ENCODE measurements around the gene SLC35F4. TPM values are rescaled to one million over a fixed set of nuclear protein-coding genes. Genes with fewer than 3 reads are reported as not detected.

SLC35F4 gene
- total RNA-seq, 1 experiment from 2014 or later, result not detected

DNA sequence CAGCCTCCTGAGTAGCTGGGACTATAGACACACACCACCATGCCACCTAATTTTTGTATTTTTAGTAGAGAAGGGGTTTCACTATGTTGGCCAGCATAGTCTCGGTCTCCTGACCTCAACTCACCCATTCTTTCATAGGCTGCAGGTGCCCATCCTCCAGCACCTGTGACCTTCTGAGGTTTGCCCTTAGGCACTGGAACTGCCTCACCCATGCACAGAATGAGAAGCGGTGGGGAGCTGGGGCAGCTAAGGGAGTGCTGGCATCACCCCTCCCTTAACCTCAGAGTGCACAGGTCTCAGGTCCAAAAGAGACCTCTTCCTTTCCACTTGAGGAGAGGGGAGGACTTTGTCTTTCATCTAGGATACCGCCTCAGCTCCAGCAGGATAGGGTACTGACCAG, 194.9 kb downstream of the SLC35F4 start:
- Mint-ChIP-seq H3K27ac (no peak overlapping the region), H3K4me1 (peaks cover 9% of the 10 kb centered on the region in 2 experiments), H3K27me3 (ENCODE audit: low read depth) (no peaks in the 10 kb centered on the region; the same call in none of the 2 replicates), H3K9me3 (peaks cover 5 to 7% of the 10 kb centered on the region in 2 experiments; a peak in 4 of 5 replicates), H3K4me3 (no peak overlapping the region), H3K36me3 (ENCODE audit: insufficient read depth in 1 of 3, low read depth in 3 of 3) (0 out of 7 replicates have a peak, but pooled peaks cover 0 to under 1% (median 0%) of the 10 kb centered on the region in 3 experiments)
- H3K23me2 ChIP-seq (ENCODE audit: insufficient read length, low read depth, low read length, poor library complexity, severe bottlenecking), result no peaks in the 10 kb centered on the region
- H2BK5ac ChIP-seq (ENCODE audit: insufficient read length, low read length), result no peak overlapping the region
- H3K4me2 ChIP-seq (ENCODE audit: insufficient read depth, insufficient read length, low read length), result no peak overlapping the region
- no peak overlapping the region for H3K4ac ChIP-seq (ENCODE audit: low read depth, low read length)
- H2BK20ac ChIP-seq (ENCODE audit: low read depth, low read length, poor library complexity, severe bottlenecking), result no peak overlapping the region
- H2BK12ac ChIP-seq (ENCODE audit: insufficient read length, low read depth, low read length), result no peak overlapping the region
- no peak overlapping the region for H3K27ac ChIP-seq (ENCODE audit: insufficient read length, low read depth, low read length)
- H3K56ac ChIP-seq (ENCODE audit: insufficient read length, low read depth, low read length), result no peak overlapping the region
- DNase-seq, result no peak
- no peaks in the 10 kb centered on the region for H4K20me1 ChIP-seq (ENCODE audit: control insufficient read depth, insufficient read depth, insufficient read length)
- no peak for TF ChIP-seq CTCF (conservative IDR thresholded peaks at IDR 0.05)
- no peak overlapping the region for H2BK15ac ChIP-seq (ENCODE audit: low read depth, low read length)
- H3K79me1 ChIP-seq (ENCODE audit: insufficient read depth, low read depth, low read length, poor library complexity, severe bottlenecking), result no peaks in the 10 kb centered on the region
- no peaks in the 10 kb centered on the region for H3K79me2 ChIP-seq (ENCODE audit: insufficient read depth, low read length)
- H3K18ac ChIP-seq (ENCODE audit: insufficient read length, low read depth, low read length), result no peak overlapping the region
- no peak overlapping the region for H4K8ac ChIP-seq (replicated peaks; ENCODE audit: insufficient read length, low read depth, low read length)
- H3K4me1 ChIP-seq (ENCODE audit: insufficient read depth, low read length), result peaks cover 3% of the 10 kb centered on the region; the same call in 1 of the 2 replicates
- no peak overlapping the region for H3K9ac ChIP-seq (ENCODE audit: extremely low read depth, insufficient read length, low read length)
- H3K27me3 ChIP-seq (ENCODE audit: insufficient read depth, low read length), result no peaks in the 10 kb centered on the region
- no peak overlapping the region for H3K23ac ChIP-seq (ENCODE audit: insufficient read length, low read depth, low read length)
- no peak overlapping the region for H2AFZ ChIP-seq (ENCODE audit: low read length)
- H3T11ph ChIP-seq (ENCODE audit: low read length), result no peak overlapping the region
- H2AK5ac ChIP-seq (ENCODE audit: insufficient read length, low read length), result no peak overlapping the region
- no peaks in the 10 kb centered on the region for H3K9me3 ChIP-seq (ENCODE audit: control insufficient read depth, low read depth, low read length)
- no peak overlapping the region for H4K5ac ChIP-seq (ENCODE audit: insufficient read length, low read depth, low read length)
- no peak overlapping the region for H3K14ac ChIP-seq (ENCODE audit: insufficient read depth, low read length)
- no peak overlapping the region for H2BK120ac ChIP-seq (ENCODE audit: low read depth, low read length, poor library complexity, severe bottlenecking)
- H4K91ac ChIP-seq (ENCODE audit: insufficient read length, low read depth, low read length), result no peak overlapping the region
- WGBS (ENCODE audit: extremely low coverage, insufficient read length, low lambda C conversion rate), result no CpG with 5 or more reads among the region's 3 CpGs
